Adipocyte (in vitro differentiated cells): Measurements from ENCODE around the gene PLS3.
A peak's percentile ranks its signal among the peaks of the same experiment; 100 is the strongest.

Experiments used
- DNase-seq: peaks from one replicate; pipeline ENCODE4 v3.0.0-alpha.2; 2015; ENCODE audit warnings: low read depth
- H3K27me3 ChIP-seq: replicated peaks from 2 replicates; pipeline ENCODE4 v1.7.0; 2013; ENCODE audit warnings: mild to moderate bottlenecking, low read length, moderate library complexity; ENCODE audit not compliant: control insufficient read depth, insufficient read depth
- H3K36me3 ChIP-seq: 2 replicates; pipeline ENCODE4 v1.7.0; 2013; ENCODE audit warnings: low read length, mild to moderate bottlenecking, moderate library complexity; ENCODE audit not compliant: control insufficient read depth, insufficient read depth, severe bottlenecking
- H3K4me1 ChIP-seq: 2 replicates; pipeline ENCODE4 v1.7.0; 2013; ENCODE audit warnings: mild to moderate bottlenecking, low read length, moderate library complexity; ENCODE audit not compliant: control insufficient read depth, insufficient read depth
- H3K4me3 ChIP-seq: 2 replicates; pipeline ENCODE4 v1.7.0; 2013; ENCODE audit warnings: mild to moderate bottlenecking, low read length, moderate library complexity
- H3K9ac ChIP-seq: 2 replicates; pipeline ENCODE4 v1.7.0; 2013; ENCODE audit warnings: mild to moderate bottlenecking, low read length, moderate library complexity
- H3K9me3 ChIP-seq: 2 replicates; pipeline ENCODE4 v1.7.0; 2013; ENCODE audit warnings: mild to moderate bottlenecking, low read length, moderate library complexity; ENCODE audit not compliant: control insufficient read depth

The PLS3 gene

DNA sequence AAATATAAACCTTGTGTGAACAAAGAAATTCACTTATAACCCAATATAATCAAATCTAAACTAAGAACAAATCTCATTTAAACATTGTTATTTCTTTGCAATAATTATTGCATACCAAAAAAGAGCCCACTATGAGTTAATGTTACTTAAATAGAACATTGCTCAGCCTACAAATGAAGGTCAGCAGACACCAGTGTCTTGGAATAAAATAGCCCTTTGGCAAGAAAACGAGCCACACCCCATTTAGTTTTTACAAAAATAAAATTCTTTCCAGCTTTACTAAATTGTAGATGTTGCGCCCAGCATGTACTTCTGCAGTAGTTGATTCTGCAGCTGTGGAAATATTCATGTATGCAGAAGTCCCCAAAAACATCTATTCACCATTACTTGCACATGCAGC is 12.2 kb downstream of the PLS3 start:
- DNase-seq, result peak; percentile 22
- H3K4me1 ChIP-seq, result peaks cover 3% of the 10 kb centered on the region
- H3K27me3 ChIP-seq, result peaks cover 3% of the 10 kb centered on the region
- no peak overlapping the region for H3K9ac ChIP-seq
- H3K4me3 ChIP-seq, result no peak overlapping the region
- no peaks in the 10 kb centered on the region for H3K9me3 ChIP-seq
- H3K36me3 ChIP-seq, result peaks cover 5% of the 10 kb centered on the region

DNA sequence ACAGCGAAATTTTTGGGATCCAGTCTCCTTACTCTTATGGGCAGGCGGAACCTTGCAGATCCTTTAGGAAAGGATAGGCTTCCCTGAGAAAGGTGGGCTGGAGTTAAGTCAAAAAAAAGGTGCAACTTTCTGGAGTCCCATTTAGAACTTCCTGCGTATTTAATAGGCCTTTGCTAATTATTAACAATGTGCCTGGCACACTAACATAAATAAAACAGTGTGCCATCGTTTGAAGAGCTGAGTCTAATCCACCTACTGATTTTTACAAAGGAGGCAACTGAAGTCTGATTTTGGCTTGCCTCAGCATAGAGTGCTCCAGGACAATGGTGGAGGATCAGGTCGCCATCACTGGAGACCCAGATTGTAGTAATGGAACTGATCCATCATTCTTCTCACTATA is 15.7 kb downstream of the PLS3 start:
- H3K4me3 ChIP-seq, result no peak overlapping the region
- no peak overlapping the region for H3K9ac ChIP-seq
- peaks cover 3% of the 10 kb centered on the region for H3K27me3 ChIP-seq
- peaks cover 5% of the 10 kb centered on the region for H3K36me3 ChIP-seq
- DNase-seq, result no peak
- peaks cover 3% of the 10 kb centered on the region for H3K4me1 ChIP-seq
- H3K9me3 ChIP-seq, result no peaks in the 10 kb centered on the region

DNA sequence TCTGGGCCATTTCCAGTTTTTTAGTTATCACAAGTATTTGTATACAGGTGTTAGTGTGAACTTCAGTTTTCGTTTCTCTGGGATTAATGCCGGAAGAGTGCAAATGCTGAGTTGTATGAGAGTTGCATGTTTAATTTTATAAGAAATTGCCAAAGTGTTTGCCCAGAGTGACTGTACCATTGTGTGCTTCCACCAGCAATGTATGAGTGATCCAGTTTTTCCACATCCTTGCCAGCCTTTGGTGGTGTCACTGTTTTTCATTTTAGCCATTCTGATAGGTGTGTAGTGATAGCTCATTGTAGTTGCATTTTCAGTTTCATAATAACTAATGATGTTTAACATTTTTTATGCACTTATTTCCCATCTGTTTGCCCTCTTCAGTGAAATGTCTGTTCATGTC is 18.4 kb downstream of the PLS3 start:
- DNase-seq, result no peak
- Histone ChIP-seq H3K9ac (no peak overlapping the region), H3K36me3 (peaks cover 5% of the 10 kb centered on the region), H3K9me3 (no peaks in the 10 kb centered on the region), H3K4me3 (no peak overlapping the region), H3K4me1 (peaks cover 7% of the 10 kb centered on the region), H3K27me3 (peaks cover 3% of the 10 kb centered on the region)

DNA sequence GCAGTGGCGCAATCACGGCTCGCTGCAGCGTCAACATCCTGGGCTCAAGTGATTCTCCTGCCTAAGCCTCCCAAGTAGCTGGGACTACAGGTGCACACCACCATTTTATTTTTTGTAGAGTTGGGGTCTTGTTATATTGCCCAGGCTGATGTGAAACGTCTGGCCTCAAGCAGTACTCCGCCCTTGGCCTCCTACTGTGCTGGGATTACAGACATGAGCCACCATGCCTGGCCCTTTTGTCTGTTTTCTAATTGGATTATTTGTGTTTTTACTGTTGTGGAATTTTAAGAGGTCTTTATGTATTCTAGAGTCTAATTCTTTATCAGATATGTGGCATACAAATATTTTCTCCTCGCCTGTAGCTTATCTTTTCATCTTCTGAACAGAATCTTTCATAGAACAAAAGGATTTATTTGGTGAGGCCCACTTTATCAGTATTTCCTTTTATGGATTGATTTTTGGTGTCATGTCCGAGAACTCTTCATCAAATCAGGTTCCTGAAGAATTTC is 18.9 kb downstream of the PLS3 start:
- Histone ChIP-seq H3K9me3 (no peaks in the 10 kb centered on the region), H3K4me3 (no peak overlapping the region), H3K4me1 (peaks cover 7% of the 10 kb centered on the region), H3K36me3 (peaks cover 5% of the 10 kb centered on the region), H3K27me3 (peaks cover 3% of the 10 kb centered on the region), H3K9ac (no peak overlapping the region)
- no peak for DNase-seq

GRCh38 chrX:115581759-115582615 is 21.0 kb downstream of the PLS3 start:
- Histone ChIP-seq H3K36me3 (no peaks in the 10 kb centered on the region), H3K4me3 (no peak overlapping the region)
- DNase-seq, result no peak

DNA sequence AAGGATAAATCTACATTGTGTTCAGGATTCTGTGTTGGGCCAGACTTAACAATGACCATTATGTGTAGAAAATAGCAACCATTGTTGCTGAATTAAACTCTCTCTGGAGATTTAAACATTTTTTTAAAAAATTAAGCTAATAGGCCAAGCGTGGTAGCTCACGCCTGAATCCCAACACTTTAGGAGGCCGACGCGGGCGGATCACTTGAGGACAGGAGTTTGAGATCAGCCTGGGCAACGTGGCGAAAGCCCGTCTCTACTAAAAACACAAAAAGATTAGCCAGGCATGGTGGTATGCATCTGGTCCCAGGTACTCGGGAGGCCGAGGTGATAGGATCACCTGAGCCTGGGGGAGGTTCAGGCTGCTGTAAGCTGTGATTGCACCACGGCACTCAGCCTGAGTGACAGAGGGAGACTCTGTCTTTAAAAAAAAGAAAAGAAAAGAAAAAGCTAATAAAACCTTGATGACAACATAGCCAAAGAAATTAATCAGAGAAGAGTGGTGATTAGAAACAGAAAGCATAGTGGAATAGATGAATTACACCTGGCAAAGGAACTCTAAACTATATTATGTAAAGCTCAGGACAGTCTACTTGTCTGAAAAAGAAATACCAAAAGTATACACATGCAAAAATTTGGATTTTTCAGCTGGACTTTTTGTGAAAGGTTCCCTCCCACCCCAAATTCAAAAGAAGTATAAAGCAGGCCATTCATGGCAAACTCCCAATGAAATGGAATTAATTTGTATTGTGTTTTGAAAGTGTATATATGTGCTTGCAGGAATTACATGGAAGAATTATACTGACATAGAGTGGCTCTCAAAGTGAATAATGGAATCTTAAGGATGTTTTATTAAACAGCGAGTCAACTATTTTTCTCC is 21.9 kb downstream of the PLS3 start:
- Histone ChIP-seq H3K9ac (no peak overlapping the region), H3K27me3 (no peaks in the 10 kb centered on the region), H3K9me3 (no peaks in the 10 kb centered on the region), H3K36me3 (no peaks in the 10 kb centered on the region), H3K4me3 (no peak overlapping the region), H3K4me1 (peaks cover 7% of the 10 kb centered on the region)
- DNase-seq, result no peak

More at GRCh38 chrX:115581759-115582615, 21.0 kb downstream of the PLS3 start:
- peaks cover 7% of the 10 kb centered on the region for H3K4me1 ChIP-seq
- H3K9me3 ChIP-seq, result no peaks in the 10 kb centered on the region
- no peaks in the 10 kb centered on the region for H3K27me3 ChIP-seq
- H3K9ac ChIP-seq, result no peak overlapping the region

GRCh38 chrX:115583496-115584004 is 22.6 kb downstream of the PLS3 start:
- Histone ChIP-seq H3K9me3 (no peaks in the 10 kb centered on the region), H3K27me3 (no peaks in the 10 kb centered on the region), H3K36me3 (no peaks in the 10 kb centered on the region), H3K4me3 (no peak overlapping the region), H3K9ac (no peak overlapping the region), H3K4me1 (peaks cover 7% of the 10 kb centered on the region)
- peak; percentile 57 for DNase-seq

- H3K4me1 ChIP-seq, result peaks cover 7% of the 10 kb centered on the region
- H3K4me3 ChIP-seq, result no peak overlapping the region
- H3K9me3 ChIP-seq, result no peaks in the 10 kb centered on the region
- no peak for DNase-seq
- H3K27me3 ChIP-seq, result no peaks in the 10 kb centered on the region
- H3K36me3 ChIP-seq, result no peaks in the 10 kb centered on the region
- H3K9ac ChIP-seq, result no peak overlapping the region
Measured at GRCh38 chrX:115584696-115585095, 23.7 kb downstream of the PLS3 start.

GRCh38 chrX:115588179-115588578 is 27.2 kb downstream of the PLS3 start:
- no peak overlapping the region for H3K4me3 ChIP-seq
- H3K9ac ChIP-seq, result no peak overlapping the region
- H3K4me1 ChIP-seq, result peaks cover 10% of the 10 kb centered on the region
- peak; percentile 25 for DNase-seq
- no peaks in the 10 kb centered on the region for H3K9me3 ChIP-seq
- no peaks in the 10 kb centered on the region for H3K36me3 ChIP-seq
- peaks cover 5% of the 10 kb centered on the region for H3K27me3 ChIP-seq

GRCh38 chrX:115589419-115589818 is 28.4 kb downstream of the PLS3 start:
- H3K27me3 ChIP-seq, result peaks cover 5% of the 10 kb centered on the region
- no peaks in the 10 kb centered on the region for H3K9me3 ChIP-seq
- H3K36me3 ChIP-seq, result no peaks in the 10 kb centered on the region
- no peak for DNase-seq
- no peak overlapping the region for H3K4me3 ChIP-seq
- no peak overlapping the region for H3K9ac ChIP-seq
- H3K4me1 ChIP-seq, result peaks cover 10% of the 10 kb centered on the region

- Histone ChIP-seq H3K9me3 (no peaks in the 10 kb centered on the region), H3K36me3 (no peaks in the 10 kb centered on the region), H3K4me3 (no peak overlapping the region), H3K4me1 (peaks cover 17% of the 10 kb centered on the region), H3K27me3 (peaks cover 8% of the 10 kb centered on the region), H3K9ac (no peak overlapping the region)
- DNase-seq, result no peak
Measured at GRCh38 chrX:115591420-115591819, 30.4 kb downstream of the PLS3 start.
